Hepatocyte (in vitro differentiated cells): ENCODE results near the gene MAP1LC3A.

Experiments
- EZH2phosphoT487 ChIP-seq: fragments of 200-600 bp; sonication (generic); IDR thresholded peaks from one replicate; pipeline ENCODE4 v1.6.1; 2018; ENCODE audit warnings: antibody characterized with exemption, mild to moderate bottlenecking, low read depth, moderate library complexity; ENCODE audit not compliant: unreplicated experiment, severe bottlenecking
- TF ChIP-seq, protein P1 (sequence below): fragments of 200-600 bp; sonication (generic); IDR thresholded peaks from 2 replicates; pipeline ENCODE4 v1.5.1; 2016; ENCODE audit warnings: antibody characterized with exemption, mild to moderate bottlenecking; ENCODE audit not compliant: poor library complexity

DNA sequence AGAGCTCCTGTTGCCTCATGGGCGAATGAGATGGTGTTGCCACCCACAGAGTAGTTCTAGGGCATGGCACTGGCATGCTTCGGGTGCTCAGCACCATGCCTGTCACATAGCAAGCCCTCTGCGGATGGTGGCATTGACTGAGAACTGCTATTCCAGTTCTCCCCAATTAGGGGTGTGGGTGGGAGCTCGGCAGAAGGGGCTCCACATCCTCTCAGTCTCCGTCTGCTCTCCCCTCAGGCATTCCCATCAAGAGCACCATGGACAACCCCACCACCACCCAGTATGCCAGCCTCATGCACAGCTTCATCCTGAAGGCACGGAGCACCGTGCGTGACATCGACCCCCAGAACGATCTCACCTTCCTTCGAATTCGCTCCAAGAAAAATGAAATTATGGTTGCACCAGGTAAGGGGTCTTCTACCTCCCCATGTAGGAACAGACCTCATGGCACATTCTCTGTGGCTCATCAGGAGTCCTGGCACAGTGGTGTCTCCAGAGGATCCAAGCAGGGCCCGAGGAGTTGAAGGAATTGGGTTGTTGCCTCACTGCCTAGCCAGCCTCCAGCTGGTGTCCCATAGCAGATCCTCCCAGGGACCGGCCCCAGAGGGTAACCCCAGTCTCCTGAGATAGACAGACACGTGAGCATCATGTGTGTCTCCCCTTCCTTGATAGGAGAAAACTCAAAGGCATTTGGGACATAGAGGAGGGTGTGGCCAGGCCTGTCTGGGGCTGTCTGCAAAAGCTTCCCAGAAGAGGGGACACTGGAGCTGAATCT, 23.9 kb upstream of the MAP1LC3A start:
- TF ChIP-seq, protein P1, sequence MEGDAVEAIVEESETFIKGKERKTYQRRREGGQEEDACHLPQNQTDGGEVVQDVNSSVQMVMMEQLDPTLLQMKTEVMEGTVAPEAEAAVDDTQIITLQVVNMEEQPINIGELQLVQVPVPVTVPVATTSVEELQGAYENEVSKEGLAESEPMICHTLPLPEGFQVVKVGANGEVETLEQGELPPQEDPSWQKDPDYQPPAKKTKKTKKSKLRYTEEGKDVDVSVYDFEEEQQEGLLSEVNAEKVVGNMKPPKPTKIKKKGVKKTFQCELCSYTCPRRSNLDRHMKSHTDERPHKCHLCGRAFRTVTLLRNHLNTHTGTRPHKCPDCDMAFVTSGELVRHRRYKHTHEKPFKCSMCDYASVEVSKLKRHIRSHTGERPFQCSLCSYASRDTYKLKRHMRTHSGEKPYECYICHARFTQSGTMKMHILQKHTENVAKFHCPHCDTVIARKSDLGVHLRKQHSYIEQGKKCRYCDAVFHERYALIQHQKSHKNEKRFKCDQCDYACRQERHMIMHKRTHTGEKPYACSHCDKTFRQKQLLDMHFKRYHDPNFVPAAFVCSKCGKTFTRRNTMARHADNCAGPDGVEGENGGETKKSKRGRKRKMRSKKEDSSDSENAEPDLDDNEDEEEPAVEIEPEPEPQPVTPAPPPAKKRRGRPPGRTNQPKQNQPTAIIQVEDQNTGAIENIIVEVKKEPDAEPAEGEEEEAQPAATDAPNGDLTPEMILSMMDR = no peak
- no peak for TF ChIP-seq EZH2phosphoT487
